ENCODE data around the gene TRIM47. TPM values are rescaled to one million over a fixed set of nuclear protein-coding genes. Genes with fewer than 3 reads are reported as not detected.
A peak's percentile ranks its signal among the peaks of the same experiment; 100 is the strongest.

TRIM47 gene
- total and polyA plus RNA-seq, 2 of the 13 experiments (the other 11 are each of a cell fraction or from before 2014, with no cell fraction given) = 33.5 to 82.0 TPM

DNA sequence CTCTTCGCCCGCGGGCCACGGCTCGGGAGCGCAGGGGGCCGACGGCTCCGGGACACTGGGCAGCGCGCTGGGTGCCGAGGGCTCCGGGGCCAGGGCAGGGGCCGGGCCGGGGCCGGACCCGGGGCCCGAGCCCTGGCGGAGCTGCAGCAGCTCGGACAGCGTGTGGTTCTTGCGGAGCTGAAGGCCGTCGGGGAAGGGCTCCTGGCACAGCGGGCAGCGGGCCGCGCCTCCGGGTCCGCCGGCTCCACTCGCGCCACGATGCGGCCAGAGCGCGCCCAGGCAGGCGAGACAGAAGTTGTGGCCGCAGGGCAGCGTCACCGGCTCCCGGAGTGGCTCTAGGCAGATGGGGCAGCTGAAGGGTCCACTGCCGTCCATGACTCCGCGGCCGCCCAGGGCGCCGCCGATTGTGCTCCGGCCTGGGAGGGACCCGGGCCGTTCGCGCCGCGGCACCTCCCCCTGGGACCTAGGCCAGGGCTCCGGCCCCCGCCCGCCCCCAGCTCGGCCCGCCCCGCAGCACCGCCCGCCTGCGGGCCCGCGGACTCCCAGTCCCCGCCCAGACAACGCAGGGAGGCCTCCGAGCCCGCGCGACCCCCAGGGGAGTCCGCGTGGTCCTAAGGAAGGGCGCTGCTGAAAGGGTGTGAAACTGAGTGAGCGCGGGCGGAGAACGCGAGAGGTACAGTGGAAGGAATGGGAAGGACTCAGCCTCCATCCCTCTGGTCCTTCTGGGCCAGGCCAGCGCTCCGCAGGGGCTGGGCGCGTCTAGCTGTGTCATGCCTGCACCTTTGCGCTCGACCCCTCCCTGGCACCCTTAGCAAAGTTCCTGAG, at the start of gene TRIM47 (continued):
- TF ChIP-seq ZBTB8A (CRISPR knock-in tag; IDR thresholded peaks at IDR 0.05; ENCODE audit: borderline replicate concordance, low read depth) = 0 out of 2 replicates have a peak, but pooled peaks have one; percentile 14
- 0 out of 2 replicates have a peak, but pooled peaks have one; percentile 59 for TF ChIP-seq ZNF354B (CRISPR knock-in tag; IDR thresholded peaks at IDR 0.05)
- peak; percentile 39; the same call in 1 of the 2 replicates for TF ChIP-seq HNRNPL (IDR thresholded peaks at IDR 0.05; ENCODE audit: low read depth, low read length)
- no peak; the same call in 1 of the 2 replicates for TF ChIP-seq EEA1 (CRISPR knock-in tag; IDR thresholded peaks at IDR 0.05; ENCODE audit: borderline replicate concordance)
- TF ChIP-seq SMAD3 (CRISPR knock-in tag; IDR thresholded peaks at IDR 0.05) = peak; percentile 74; the same call in 1 of the 2 replicates
- TF ChIP-seq, protein P1, sequence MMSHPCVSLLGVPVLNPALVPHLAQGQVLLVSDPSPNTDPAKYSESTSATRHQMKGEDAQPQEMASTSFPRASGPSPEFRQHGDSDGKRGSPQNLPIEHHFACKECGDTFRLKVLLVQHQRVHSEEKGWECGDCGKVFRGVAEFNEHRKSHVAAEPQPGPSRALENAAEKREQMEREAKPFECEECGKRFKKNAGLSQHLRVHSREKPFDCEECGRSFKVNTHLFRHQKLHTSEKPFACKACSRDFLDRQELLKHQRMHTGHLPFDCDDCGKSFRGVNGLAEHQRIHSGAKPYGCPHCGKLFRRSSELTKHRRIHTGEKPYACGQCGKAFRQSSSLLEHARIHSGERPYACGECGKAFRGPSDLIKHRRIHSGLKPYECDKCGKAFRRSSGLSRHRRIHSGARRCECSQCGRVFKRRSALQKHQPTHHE (CRISPR knock-in tag; IDR thresholded peaks at IDR 0.05; ENCODE audit: borderline replicate concordance) = no peak
- TF ChIP-seq, protein P2, sequence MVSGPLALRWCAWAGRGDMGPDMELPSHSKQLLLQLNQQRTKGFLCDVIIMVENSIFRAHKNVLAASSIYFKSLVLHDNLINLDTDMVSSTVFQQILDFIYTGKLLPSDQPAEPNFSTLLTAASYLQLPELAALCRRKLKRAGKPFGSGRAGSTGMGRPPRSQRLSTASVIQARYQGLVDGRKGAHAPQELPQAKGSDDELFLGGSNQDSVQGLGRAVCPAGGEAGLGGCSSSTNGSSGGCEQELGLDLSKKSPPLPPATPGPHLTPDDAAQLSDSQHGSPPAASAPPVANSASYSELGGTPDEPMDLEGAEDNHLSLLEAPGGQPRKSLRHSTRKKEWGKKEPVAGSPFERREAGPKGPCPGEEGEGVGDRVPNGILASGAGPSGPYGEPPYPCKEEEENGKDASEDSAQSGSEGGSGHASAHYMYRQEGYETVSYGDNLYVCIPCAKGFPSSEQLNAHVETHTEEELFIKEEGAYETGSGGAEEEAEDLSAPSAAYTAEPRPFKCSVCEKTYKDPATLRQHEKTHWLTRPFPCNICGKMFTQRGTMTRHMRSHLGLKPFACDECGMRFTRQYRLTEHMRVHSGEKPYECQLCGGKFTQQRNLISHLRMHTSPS (CRISPR knock-in tag; IDR thresholded peaks at IDR 0.05; ENCODE audit: low read depth) = peak; percentile 1; the same call in 1 of the 2 replicates
- 0 out of 2 replicates have a peak, but pooled peaks have one; percentile 38 for TF ChIP-seq PPARG (CRISPR knock-in tag; conservative IDR thresholded peaks at IDR 0.05)
- TF ChIP-seq RFXANK (CRISPR knock-in tag; IDR thresholded peaks at IDR 0.05) = peak; percentile 31; the same call in 1 of the 2 replicates
- peak; percentile 82 for TF ChIP-seq HDAC2 (CRISPR knock-in tag; IDR thresholded peaks at IDR 0.05)
- TF ChIP-seq, protein P3, sequence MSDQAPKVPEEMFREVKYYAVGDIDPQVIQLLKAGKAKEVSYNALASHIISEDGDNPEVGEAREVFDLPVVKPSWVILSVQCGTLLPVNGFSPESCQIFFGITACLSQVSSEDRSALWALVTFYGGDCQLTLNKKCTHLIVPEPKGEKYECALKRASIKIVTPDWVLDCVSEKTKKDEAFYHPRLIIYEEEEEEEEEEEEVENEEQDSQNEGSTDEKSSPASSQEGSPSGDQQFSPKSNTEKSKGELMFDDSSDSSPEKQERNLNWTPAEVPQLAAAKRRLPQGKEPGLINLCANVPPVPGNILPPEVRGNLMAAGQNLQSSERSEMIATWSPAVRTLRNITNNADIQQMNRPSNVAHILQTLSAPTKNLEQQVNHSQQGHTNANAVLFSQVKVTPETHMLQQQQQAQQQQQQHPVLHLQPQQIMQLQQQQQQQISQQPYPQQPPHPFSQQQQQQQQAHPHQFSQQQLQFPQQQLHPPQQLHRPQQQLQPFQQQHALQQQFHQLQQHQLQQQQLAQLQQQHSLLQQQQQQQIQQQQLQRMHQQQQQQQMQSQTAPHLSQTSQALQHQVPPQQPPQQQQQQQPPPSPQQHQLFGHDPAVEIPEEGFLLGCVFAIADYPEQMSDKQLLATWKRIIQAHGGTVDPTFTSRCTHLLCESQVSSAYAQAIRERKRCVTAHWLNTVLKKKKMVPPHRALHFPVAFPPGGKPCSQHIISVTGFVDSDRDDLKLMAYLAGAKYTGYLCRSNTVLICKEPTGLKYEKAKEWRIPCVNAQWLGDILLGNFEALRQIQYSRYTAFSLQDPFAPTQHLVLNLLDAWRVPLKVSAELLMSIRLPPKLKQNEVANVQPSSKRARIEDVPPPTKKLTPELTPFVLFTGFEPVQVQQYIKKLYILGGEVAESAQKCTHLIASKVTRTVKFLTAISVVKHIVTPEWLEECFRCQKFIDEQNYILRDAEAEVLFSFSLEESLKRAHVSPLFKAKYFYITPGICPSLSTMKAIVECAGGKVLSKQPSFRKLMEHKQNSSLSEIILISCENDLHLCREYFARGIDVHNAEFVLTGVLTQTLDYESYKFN (CRISPR knock-in tag; conservative IDR thresholded peaks at IDR 0.05) = peak; percentile 71
- peak; percentile 94 for TF ChIP-seq ZNF335 (CRISPR knock-in tag; IDR thresholded peaks at IDR 0.05)
- peak; percentile 81; the same call in 1 of the 2 replicates for TF ChIP-seq ZNF34 (CRISPR knock-in tag; IDR thresholded peaks at IDR 0.05; ENCODE audit: borderline replicate concordance)
- TF ChIP-seq, protein P4, sequence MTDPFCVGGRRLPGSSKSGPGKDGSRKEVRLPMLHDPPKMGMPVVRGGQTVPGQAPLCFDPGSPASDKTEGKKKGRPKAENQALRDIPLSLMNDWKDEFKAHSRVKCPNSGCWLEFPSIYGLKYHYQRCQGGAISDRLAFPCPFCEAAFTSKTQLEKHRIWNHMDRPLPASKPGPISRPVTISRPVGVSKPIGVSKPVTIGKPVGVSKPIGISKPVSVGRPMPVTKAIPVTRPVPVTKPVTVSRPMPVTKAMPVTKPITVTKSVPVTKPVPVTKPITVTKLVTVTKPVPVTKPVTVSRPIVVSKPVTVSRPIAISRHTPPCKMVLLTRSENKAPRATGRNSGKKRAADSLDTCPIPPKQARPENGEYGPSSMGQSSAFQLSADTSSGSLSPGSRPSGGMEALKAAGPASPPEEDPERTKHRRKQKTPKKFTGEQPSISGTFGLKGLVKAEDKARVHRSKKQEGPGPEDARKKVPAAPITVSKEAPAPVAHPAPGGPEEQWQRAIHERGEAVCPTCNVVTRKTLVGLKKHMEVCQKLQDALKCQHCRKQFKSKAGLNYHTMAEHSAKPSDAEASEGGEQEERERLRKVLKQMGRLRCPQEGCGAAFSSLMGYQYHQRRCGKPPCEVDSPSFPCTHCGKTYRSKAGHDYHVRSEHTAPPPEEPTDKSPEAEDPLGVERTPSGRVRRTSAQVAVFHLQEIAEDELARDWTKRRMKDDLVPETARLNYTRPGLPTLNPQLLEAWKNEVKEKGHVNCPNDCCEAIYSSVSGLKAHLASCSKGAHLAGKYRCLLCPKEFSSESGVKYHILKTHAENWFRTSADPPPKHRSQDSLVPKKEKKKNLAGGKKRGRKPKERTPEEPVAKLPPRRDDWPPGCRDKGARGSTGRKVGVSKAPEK (CRISPR knock-in tag; IDR thresholded peaks at IDR 0.05; ENCODE audit: borderline replicate concordance) = 0 out of 2 replicates have a peak, but pooled peaks have one; percentile 81
- TF ChIP-seq, protein P5, sequence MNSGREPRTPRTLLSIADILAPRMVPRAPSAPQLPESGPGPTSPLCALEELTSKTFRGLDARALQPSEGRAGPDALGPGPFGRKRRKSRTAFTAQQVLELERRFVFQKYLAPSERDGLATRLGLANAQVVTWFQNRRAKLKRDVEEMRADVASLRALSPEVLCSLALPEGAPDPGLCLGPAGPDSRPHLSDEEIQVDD (CRISPR knock-in tag; IDR thresholded peaks at IDR 0.05; ENCODE audit: borderline replicate concordance) = 0 out of 2 replicates have a peak, but pooled peaks have one; percentile 32
- peak; percentile 96 for TF ChIP-seq ZBTB7A (CRISPR knock-in tag; IDR thresholded peaks at IDR 0.05)
- peak; percentile 90 for TF ChIP-seq NFKBIZ (CRISPR knock-in tag; IDR thresholded peaks at IDR 0.05)
- peak; percentile 35; the same call in 1 of the 2 replicates for TF ChIP-seq TGIF2 (CRISPR knock-in tag; IDR thresholded peaks at IDR 0.05)

Data from HepG2 (cell line).